Esophagus squamous epithelium (tissue), 4 donors: ENCODE results near the gene NPLOC4.

Source experiments
- POLR2A ChIP-seq, 4 donors: fragments of 450-650 bp; IDR thresholded peaks; one replicate each; pipeline ENCODE4 v1.6.1; 2017; ENCODE audit warnings: antibody characterized with exemption in 4 of 4, mild to moderate bottlenecking in 4 of 4, moderate library complexity in 3 of 4
- TF ChIP-seq, protein P1 (sequence below), 6 experiments: fragments of 450-650 bp in 4 of 6; fragments of 200-600 bp in 2 of 6; sonication (generic) in 2 of 6; IDR thresholded peaks; one replicate each; pipeline ENCODE4 v1.5.1; 2016 to 2019; ENCODE audit warnings: antibody characterized with exemption in 6 of 6, mild to moderate bottlenecking in 4 of 6, moderate library complexity in 4 of 6

DNA sequence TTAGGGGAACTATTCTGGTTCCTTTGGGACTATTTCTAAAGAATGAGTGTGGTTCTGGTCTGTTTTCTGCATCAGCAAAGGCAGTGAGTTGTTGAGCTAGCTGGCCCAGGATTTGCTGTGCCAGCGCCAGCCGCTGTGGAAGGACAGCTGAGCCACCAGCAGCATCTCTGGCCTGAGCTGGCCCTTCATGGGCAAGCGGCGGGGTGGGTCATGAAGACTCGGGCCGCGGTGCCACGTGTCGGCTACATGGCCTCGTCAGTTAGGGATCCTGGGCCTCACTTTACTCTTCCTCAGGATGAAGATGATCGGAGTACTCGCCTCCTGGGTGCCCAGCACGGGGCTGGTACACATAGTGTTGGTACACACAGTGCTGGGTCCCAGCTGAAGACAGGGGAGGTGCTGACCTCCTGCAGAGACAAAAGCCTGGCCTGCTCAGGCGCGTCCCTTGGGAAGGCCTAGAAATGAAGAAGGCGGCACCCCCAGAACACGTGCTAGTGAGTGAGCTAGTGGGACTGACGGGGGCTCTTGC, 66.9 kb downstream of the NPLOC4 start:
- TF ChIP-seq, protein P1, sequence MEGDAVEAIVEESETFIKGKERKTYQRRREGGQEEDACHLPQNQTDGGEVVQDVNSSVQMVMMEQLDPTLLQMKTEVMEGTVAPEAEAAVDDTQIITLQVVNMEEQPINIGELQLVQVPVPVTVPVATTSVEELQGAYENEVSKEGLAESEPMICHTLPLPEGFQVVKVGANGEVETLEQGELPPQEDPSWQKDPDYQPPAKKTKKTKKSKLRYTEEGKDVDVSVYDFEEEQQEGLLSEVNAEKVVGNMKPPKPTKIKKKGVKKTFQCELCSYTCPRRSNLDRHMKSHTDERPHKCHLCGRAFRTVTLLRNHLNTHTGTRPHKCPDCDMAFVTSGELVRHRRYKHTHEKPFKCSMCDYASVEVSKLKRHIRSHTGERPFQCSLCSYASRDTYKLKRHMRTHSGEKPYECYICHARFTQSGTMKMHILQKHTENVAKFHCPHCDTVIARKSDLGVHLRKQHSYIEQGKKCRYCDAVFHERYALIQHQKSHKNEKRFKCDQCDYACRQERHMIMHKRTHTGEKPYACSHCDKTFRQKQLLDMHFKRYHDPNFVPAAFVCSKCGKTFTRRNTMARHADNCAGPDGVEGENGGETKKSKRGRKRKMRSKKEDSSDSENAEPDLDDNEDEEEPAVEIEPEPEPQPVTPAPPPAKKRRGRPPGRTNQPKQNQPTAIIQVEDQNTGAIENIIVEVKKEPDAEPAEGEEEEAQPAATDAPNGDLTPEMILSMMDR (IDR thresholded peaks at IDR 0.05): no peak
- TF ChIP-seq POLR2A (IDR thresholded peaks at IDR 0.05): no peak
